Stimulated activated CD8-positive, alpha-beta memory T cell treated with anti-CD3 and anti-CD28 coated beads, Interleukin-4, amount 100 ng/mL, for 1 hour (primary cell): ENCODE measurements around the gene DPH6.
"Not testable (repeated sequence)": the region's sequence is repeated elsewhere in the genome, so short reads cannot be mapped to it uniquely, and the experiment has no call there.

Source experiments
- DNase-seq, 2 donors: peaks; one replicate each; pipeline ENCODE4 v3.0.0-alpha.2; 2020; ENCODE audit warnings: low read depth in 2 of 2, low spot score in 1 of 2

Gene DPH6

DNA sequence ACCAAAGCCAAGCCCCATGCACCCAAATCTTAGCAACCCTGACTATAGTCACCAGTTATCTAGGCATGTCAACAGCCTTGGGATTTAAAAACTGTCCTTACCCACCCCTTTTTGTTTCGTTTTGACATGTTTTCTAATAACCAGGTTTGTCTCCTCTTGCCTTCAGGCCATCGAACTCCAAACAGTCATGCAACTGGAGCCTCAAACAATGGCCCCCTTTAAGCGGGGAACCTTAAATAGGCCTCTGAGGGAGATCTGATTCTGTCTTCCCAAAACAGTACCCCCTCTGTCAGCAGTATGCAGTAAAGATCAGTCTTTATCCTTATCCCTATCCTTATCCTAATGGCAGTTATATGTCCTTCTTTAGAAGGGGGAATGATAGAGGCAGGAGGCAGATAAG, 105.7 kb downstream of the DPH6 start:
- no peak for DNase-seq

DNA sequence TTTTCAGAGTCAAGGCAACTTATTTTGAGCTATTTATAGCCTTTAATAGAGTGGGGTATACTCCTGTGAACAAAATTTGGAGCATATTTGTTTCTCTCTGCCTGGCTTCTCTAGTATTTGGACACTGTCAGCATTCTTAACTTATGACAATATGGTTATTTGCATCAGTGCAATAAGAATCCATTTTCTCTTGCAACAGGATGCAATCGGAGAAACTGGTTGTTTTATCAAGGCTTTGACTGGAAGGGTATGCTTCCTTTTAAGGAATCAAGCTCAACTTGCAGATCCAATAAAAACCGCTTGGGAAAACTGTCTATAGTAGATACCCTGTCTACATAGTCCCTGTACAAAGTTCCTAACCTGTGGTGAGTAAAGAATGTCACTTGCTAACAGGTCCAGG, 106.7 kb downstream of the DPH6 start:
- no peak for DNase-seq

DNA sequence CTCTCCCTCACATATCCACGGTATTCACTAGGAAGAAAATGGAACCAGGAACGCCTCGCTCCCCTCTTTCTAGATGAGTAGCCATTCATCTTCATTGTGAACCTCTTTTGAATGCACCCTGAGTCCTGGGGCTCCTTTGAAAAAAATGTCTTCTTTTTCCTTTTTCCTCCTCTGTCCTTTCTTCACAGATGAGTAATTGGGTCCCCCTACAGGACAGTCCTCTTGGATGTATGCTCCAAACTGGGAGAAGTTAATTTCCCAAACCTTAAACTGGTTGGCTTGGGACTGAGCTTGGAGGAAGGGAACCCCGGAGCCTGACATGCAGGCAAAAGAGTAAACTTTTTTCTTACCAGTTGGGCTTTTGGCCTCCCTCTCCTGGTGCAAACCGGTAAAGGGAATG, 108.8 kb downstream of the DPH6 start:
- DNase-seq, result no peak

DNA sequence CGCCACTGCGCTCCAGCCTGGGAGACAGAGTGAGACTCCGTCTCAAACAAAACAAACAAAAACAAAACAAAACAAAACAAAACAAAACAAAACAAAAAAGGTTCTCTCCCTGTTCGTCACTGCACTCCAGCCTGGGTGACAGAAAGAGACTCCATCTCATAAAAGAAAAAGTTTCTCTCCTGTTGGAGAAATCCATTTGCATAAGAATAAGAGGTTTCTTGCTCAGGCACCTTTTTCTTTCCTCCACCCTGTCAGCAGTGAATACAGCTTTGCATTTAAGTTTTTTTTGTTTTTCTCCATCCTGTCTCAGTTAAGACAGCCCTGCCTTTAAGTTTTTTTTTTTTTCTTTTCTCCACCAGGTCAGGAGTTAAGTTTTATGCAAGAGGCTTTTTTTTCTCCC, 109.5 kb downstream of the DPH6 start:
- no peak for DNase-seq

DNA sequence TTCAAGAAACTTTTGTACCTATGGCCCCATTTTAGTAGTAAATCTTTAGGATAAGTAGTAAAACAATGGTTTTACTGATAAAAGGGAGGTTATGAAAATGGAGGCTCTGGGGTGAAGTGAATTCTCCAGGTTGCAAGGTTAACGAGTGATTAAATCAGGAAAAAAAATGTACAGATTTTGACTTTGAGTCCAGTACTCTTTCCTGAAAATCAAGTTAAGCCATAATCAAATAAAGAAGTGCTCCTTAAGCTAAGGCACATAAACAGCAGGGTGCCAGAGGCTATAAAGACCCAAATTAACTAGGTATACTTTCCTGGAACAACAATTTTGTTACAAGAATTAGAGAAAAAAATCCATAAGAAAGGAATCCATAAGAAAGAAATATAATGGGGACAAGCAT, 114.7 kb downstream of the DPH6 start:
- DNase-seq, result no peak

DNA sequence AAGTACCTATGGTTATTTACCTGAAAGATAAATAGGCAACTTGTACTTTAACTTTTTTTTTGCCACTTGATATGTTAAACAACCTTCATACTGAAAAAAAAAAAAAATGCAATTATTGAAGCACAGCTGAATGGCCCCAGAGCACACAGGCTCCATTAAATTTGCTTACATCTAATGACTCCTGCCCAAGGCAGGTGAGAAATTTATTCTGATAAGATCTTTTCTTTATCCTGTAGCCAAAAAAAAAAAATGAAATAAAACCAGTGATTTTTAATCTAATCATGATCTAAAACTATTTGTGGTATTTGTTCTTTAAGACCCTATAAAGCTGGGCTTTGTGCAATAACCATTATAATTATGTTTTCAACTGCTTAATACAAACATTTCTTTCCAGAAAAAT, 115.7 kb downstream of the DPH6 start:
- DNase-seq, result no peak

DNA sequence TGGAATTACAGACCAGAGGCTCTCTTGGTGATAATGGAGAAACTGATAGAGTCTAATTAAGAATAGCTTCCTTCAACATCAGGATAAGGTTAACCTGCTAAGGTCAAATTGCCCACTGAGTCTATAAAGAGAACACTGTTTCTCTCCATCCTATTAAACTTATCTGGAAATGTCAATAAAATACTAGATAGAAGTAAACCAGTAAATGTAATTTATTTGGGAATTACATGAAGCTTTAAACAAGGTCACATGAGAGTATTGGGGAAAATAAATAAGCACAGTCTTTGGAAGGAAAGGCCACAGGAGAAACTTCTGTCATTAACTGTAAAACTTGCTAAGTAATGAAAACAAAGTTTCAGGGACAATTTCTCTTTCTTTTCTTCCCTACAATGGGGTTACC, 118.5 kb downstream of the DPH6 start:
- DNase-seq, result no peak

DNA sequence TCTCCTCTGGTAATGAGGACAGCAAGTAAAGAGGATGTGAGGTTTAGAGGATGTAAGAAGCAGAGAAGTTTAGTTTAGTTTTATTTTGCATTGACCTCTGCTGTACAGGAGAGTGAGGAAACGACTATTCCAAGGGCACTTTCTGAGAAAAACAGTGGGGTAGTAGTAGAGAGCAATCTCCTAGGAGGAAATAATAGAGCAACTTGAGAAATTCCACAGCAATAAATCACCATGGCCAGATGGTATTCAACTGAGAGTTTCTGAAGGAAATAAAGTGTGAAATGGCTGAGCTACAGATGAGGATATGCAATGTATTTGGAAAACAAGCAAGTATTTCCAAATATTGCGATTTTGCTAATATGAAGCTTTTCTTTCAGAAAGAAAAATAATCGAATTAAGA, 118.9 kb downstream of the DPH6 start:
- DNase-seq, result no peak

DNA sequence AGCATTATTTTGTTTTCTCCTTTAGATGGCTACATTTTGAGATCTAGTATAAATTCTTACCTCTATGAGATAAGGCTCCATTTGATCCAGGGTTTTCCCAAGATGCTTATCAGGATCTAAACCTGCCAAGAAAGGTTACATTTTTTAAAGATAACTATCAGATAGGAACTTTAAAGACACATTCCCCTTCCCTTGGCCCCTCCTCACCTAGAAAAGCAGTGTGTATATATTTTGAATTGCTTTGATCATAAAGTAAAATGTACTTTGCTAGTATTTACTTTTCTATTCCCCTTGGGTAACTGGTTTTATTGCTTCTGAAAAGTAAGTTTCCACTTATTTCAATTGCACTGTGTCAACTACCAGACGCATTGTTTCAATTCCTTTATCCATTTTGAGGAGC, 135.2 kb downstream of the DPH6 start:
- DNase-seq, result no peak

DNA sequence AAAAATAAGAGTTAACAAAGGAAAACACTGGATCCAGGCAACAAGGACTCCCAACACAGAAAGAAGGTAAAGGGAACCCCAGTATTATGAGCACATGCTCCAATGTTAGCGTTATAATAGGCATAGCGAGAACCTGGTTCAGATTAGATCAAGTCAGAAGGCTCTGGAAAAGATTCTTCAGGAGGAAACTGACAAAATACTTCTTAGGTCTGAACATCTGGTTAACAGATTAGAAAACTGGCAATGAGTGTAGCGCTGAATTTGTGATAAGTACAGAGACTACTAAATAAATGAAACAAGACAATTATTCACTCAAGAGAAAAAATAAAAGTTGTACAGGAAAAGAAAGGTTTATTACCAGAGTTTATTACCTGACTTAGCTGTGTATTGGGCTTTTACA, 146.1 kb downstream of the DPH6 start:
- DNase-seq, result no peak

DNA sequence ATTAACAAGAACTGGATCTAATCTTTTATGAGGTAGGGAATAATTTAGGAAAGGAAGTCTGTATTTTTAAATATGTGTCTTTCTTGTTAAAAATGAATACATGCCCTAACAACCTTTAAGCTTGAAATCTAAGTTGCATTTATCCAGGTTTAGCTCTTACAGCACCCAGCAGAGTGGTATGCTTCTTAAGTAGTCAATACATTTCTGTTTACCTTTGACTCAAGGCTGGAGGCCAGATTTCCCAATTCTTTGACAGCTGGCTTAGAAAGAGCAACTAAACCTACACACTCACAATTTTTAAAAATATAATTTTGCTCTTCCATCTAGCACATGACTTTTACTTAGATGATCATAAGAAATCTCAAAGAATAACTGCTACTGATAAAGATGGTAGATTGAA, 148.9 kb downstream of the DPH6 start:
- DNase-seq, result no peak

DNA sequence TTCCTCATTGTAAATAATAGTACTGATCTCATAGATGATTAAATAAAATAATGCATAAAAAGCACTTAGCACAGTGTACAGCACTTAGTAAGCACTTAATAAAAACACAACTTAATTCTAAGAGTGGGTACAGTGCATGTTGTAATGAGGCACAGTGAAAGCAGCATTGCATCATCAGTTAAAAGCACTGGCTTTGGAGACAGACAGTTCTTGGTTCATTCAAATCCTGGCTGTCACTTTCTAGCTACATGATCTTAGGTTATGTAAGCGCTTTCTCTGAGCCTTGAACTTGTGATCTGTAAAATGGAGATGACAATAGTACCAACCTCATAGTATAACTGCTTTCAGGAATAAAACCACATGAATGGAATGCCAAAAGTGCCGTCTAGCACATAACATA, 151.5 kb downstream of the DPH6 start:
- no peak for DNase-seq

DNA sequence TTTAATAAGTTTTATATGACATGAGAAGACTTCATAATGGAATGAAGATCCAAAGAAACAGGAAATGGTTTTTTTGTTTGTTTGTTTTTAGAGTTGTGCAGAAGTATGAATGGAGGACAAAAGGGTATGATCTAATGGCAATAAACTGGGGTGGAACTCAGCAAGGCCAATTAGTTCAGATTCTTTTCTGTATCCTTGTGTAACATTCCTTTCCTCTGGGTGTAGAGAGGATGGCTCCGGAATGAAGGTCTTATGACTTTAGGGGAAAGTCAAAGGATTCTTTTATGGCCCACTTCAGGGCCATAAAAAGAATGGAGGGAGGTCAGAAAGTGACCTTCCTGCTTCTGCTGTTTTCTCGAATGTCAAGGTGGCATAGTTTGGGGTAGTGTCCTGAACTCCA, 152.6 kb downstream of the DPH6 start:
- no peak for DNase-seq

DNA sequence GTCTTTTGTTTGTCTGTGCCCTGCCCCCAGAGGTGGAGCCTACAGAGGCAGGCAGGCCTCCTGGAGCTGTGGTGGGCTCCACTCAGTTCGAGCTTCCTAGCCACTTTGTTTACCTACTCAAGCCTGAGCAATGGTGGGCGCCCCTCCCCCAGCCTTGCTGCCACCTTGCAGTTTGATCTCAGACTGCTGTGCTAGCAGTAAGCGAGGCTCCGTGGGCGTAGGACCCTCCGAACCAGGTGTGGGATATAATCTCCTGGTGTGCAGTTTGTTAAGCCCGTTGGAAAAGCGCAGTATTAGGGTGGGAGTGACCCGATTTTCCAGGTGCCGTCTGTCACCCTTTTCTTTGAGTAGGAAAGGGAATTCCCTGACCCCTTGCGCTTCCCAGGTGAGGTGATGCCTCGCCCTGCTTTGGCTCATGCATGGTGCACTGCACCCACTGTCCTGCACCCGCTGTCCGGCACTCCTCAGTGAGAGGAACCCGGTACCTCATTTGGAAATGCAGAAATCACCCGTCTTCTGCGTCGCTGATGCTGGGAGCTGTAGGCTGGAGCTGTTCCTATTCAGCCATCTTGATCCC, 154.5 kb downstream of the DPH6 start:
- DNase-seq, result not testable (repeated sequence)

DNA sequence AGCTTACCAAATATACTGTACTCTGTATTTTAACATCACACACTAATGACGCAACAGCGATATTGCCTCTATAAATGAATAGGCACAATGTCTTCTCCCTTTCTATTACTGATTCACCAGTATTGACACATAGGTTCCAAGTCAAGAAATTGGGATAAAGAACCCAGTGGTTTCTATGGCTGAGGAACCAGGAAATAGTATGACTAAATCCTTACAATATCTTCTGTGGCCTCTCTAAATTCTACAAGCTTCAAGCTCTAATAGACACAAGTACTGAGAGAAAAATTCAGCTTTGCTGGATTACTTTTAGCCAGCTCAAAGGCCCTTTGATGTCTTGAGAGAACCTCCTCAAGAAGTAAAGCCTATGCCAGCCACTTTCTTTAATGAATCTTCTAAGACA, 162.5 kb downstream of the DPH6 start:
- no peak for DNase-seq

DNA sequence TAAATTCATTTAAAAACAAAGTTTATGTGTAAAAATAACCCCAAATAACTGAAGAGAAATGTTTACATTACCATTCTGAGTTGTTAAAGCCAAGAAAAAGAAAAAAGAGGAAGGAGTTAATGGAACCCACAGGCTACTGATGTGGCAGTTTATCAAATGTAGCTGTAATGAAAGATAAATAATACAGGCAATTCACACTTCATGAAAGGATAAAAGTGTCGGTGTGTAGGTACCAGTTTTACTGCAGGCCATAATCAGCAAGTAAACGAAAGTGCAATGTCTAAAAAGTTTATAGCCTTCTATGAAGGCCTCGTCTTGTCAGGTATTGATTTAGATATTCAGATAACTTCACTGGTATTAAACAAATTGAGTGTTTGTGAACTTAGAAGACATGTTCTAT, 164.6 kb downstream of the DPH6 start:
- no peak for DNase-seq

DNA sequence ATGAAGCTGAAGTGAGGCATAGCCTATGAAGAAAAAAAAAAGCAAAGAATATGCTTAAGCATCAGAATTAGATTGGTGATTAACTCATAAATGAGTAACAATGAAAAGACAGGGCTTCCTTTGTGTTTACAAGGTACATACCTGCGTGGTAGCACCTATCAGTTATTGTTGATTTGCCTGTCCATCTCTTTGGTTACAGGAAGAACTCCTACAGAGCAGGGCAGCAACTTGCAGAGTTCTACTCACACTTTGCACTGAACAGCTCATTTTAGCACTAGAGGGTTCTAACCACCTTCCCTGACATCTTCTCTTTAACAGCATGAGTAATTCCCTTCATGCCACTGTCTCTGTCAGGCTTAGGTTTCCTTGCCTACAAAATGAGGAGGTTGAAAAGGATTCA, 166.0 kb downstream of the DPH6 start:
- no peak for DNase-seq

DNA sequence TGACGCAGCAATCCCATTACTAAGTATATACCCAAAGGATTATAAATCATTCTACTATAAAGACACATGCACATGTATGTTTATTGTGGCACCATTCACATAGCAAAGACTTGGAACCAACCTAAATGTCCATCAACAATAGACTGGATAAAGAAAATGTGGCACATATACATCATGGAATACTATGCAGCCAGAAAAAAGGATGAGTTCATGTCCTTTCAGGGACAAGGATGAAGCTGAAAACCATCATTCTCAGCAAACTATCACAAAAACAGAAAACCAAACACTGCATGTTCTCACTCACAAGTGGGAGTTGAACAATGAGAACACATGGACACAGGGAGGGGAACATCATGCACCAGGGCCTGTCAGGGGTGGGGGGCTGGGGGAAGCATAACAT, 167.5 kb downstream of the DPH6 start:
- DNase-seq, result not testable (repeated sequence)

DNA sequence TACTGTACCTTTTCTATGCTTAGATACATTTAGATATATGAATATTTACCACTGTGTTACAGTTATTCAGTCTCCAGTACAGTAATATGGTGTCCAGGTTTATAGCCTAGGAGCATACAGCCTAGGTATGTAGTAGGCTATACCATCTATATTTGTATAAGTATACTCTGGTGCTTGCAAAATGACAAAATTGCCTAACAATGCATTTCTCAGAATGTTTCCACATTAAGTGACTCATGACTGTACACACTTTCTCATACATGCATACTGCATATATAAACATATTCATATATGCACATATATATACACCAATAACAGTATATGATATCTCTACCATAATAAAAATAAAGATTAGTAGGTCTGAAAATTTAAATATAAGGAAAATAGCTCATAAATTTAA, 169.3 kb downstream of the DPH6 start:
- no peak for DNase-seq

DNA sequence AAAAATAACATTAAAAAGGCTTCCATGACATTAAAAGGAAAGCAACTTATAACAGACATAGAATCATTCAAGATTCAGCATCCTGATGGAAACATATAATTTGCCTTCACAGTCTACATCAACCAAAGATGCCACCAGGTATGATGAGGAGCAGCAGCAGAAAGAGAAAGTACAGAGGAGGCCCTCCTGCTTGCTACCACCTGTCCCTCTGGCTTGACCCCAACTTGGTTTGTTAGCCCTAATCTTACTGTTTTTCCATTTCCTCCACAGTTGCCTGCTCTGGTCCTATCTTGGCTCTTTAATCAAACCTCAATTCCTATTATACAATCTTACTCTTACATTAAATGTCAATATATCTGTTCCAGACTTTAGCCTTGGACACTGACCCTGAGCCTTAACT, 171.3 kb downstream of the DPH6 start:
- no peak for DNase-seq

DNA sequence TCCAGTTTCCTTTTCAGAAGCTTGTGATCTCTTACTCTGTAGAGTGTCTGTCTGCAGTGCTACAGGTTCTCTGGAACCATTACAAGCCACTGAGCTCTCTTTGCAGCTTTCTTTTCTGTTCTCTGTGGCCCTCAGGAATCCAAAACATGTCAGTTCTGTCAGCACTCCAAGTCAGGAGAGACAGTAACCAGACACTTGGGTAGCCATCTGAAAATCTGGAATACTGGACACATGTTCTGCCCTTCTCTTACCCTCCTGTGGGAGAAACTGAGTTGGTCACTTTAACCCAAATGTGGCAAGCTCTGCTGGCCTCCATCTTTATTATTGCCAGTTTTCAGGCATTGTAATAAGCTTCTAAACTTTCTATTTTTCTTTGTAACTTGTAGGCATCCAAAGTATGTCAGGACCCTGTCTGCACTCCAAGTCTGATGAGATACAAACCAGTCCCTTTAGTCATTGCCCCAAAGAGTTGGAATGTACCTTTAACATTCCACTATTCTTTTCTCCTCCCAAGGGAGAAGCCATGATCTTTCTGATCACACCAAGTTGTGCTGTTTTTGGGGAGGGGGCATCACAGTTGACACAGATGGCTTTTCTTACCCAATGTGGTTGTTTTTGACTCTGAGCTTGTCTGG, 183.7 kb downstream of the DPH6 start:
- no peak for DNase-seq

DNA sequence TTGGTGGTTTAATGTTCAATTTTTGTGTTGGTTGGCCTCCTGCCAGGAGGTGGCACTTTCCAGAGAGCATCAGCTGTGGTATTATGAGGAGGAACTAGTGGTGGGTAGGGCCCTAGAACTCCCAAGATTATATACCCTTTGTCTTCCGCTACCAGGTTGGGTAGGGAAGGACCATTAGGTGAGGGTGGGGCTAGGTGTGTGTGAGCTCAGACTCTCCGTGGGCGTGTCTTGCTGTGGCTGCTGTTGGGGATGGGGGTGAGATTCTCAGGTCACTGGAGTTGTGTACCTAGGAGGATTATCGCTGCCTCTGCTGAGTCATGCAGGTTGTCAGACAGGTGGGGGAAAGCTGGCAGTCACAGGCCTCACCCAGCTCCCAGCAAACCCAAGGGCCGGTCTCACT, 187.1 kb downstream of the DPH6 start:
- DNase-seq, result no peak

DNA sequence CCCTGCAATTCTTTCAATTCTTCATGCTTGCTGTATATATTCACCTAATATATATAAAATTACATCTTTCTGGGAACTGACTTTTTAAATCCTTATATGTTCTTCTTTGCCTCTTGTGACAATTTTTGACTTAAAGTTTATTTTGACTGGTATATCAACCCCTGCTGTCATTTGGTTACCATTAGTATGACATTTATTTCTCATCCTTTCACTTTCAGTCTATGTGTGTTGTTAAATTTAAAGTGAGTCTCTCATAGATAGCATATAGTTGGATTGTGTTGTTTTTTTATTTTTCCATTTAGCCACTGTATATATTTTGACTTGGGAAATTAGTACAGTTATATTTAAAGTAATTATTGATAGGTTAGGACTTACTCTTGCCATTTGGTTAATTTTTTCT, 194.9 kb downstream of the DPH6 start:
- no peak for DNase-seq

DNA sequence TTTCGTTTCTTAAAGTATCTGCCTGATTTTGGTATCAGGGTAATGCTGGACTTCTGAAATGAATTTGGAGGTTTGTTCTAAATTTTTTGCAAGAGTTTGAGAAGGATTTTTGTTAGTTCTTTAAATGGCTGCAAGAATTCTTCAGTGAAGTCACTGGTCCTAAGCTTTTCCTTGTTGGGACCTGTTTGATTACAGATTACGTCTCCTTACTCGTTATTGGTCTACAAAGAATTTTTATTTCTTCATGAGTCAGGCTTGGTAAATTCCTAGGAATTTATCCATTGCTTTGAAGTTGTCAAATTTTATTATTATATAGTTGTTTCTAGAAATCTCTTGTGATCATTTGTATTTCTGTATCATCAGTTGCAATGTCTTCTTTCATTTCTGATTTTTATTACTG, 196.0 kb downstream of the DPH6 start:
- no peak for DNase-seq
